Keratinocyte (primary cell): Measurements from ENCODE around the gene MAP3K20. TPM values are rescaled to one million over a fixed set of nuclear protein-coding genes. Genes with fewer than 3 reads are reported as not detected.

Experiments used
- DNase-seq: peaks from one replicate; pipeline ENCODE4 v3.0.0-alpha.2; 2011; ENCODE audit warnings: low read depth, missing footprints, low spot score
- FAIRE-seq: peaks from 2 replicates; lab custom pipeline; 2011; peaks lifted over from hg19 to GRCh38; lab: Jason Lieb, UNC
- H2AFZ ChIP-seq: 2 replicates; pipeline ENCODE4 v1.6.0; 2012; ENCODE audit warnings: low read length, control low read depth, inconsistent platforms; ENCODE audit not compliant: control insufficient read depth
- H3K27ac ChIP-seq: 2 replicates; pipeline ENCODE4 v1.5.1; 2011; ENCODE audit warnings: low read length; ENCODE audit not compliant: control insufficient read depth, insufficient read depth
- H3K27me3 ChIP-seq: 3 replicates; pipeline ENCODE4 v1.6.0; 2011; ENCODE audit warnings: low read length; ENCODE audit not compliant: control insufficient read depth, insufficient read depth; ENCODE audit errors: extremely low read depth
- H3K36me3 ChIP-seq, 2 experiments: 2 replicates in 1 of 2; 3 replicates in 1 of 2; pipeline ENCODE4 v1.5.1; 2011; ENCODE audit warnings: low read length in 2 of 2, mild to moderate bottlenecking in 1 of 2; ENCODE audit not compliant: control insufficient read depth in 2 of 2, insufficient read depth in 2 of 2; ENCODE audit errors: extremely low read depth in 1 of 2
- H3K4me1 ChIP-seq: 3 replicates; pipeline ENCODE4 v1.5.1; 2011; ENCODE audit warnings: low read length; ENCODE audit not compliant: control insufficient read depth, insufficient read depth; ENCODE audit errors: extremely low read depth
- H3K4me2 ChIP-seq: 3 replicates; pipeline ENCODE4 v1.6.0; 2011; ENCODE audit warnings: low read depth, low read length; ENCODE audit not compliant: control insufficient read depth, insufficient read depth; ENCODE audit errors: extremely low read depth
- H3K4me3 ChIP-seq, 3 experiments: fragments of 200-600 bp in 1 of 3; sonication (generic) in 1 of 3; 2 replicates in 2 of 3; 3 replicates in 1 of 3; pipeline ENCODE4 v1.5.1; 2011 to 2016; ENCODE audit warnings: low read length in 3 of 3, mild to moderate bottlenecking in 3 of 3, control low read depth in 2 of 3, inconsistent platforms in 1 of 3, low read depth in 1 of 3, mixed read lengths in 1 of 3, mixed run types in 1 of 3, moderate library complexity in 1 of 3; ENCODE audit not compliant: control insufficient read depth in 2 of 3, insufficient read depth in 2 of 3; ENCODE audit errors: extremely low read depth in 1 of 3
- H3K79me2 ChIP-seq: 2 replicates; pipeline ENCODE4 v1.6.0; 2012; ENCODE audit warnings: low read length; ENCODE audit not compliant: control insufficient read depth, insufficient read depth
- H3K9ac ChIP-seq: 3 replicates; pipeline ENCODE4 v1.6.0; 2011; ENCODE audit warnings: low read length; ENCODE audit not compliant: control insufficient read depth, insufficient read depth; ENCODE audit errors: extremely low read depth
- H3K9me1 ChIP-seq: 3 replicates; pipeline ENCODE4 v1.6.0; 2011; ENCODE audit warnings: low read length; ENCODE audit not compliant: control insufficient read depth, insufficient read depth; ENCODE audit errors: extremely low read depth
- H3K9me3 ChIP-seq: 2 replicates; pipeline ENCODE4 v1.5.1; 2012; ENCODE audit warnings: low read depth, low read length; ENCODE audit not compliant: control insufficient read depth
- H4K20me1 ChIP-seq: 3 replicates; pipeline ENCODE4 v1.6.0; 2011; ENCODE audit warnings: low read length; ENCODE audit not compliant: control insufficient read depth, insufficient read depth; ENCODE audit errors: extremely low read depth
- EZH2 ChIP-seq: IDR thresholded peaks from one replicate; pipeline ENCODE4 v1.6.1; 2012; ENCODE audit warnings: inconsistent platforms, mild to moderate bottlenecking, low read length, moderate library complexity
- dilution Hi-C: fragments of 300-500 bp; cut with MboI; formaldehyde crosslinking; loops from one replicate; pipeline ENCODE4 v1.7.0; 2020; ENCODE audit warnings: low sequenced_read_pairs; ENCODE audit not compliant: extremely low pct_ligation_motif_present
- polyA plus RNA-seq, 5 experiments: library from polyadenylated mRNA; depleted of rRNA in 3 of 5; stranded (reverse) in 3 of 5; stranded (forward) in 1 of 5; unstranded in 1 of 5; fragments of >200 nt; gene quantifications; 1 replicate in 1 of 5; 2 replicates in 3 of 5; 3 replicates in 1 of 5; pipeline versions ENCODE4 v1.2.1 to v1.2.3, GENCODE V29; 2011 to 2012; ENCODE audit warnings: missing spikeins in 2 of 5, low read depth in 1 of 5, low replicate concordance in 1 of 5
- TF ChIP-seq, protein P1 (sequence below), 3 experiments: IDR thresholded peaks in 1 of 3; conservative IDR thresholded peaks in 1 of 3; optimal IDR thresholded peaks in 1 of 3; 2 replicates in 2 of 3; 3 replicates in 1 of 3; pipeline versions ENCODE3 to v1.5.1; 2011; ENCODE audit warnings: low read length in 3 of 3, mild to moderate bottlenecking in 3 of 3, moderate library complexity in 2 of 3, control low read depth in 1 of 3, inconsistent platforms in 1 of 3; ENCODE audit not compliant: insufficient read depth in 2 of 3; ENCODE audit errors: extremely low read depth in 1 of 3

MAP3K20 gene
- polyA plus RNA-seq, 1 donor (not counting 4 experiments of a cell fraction or from before 2014, with no cell fraction given), result 31.7 TPM

DNA sequence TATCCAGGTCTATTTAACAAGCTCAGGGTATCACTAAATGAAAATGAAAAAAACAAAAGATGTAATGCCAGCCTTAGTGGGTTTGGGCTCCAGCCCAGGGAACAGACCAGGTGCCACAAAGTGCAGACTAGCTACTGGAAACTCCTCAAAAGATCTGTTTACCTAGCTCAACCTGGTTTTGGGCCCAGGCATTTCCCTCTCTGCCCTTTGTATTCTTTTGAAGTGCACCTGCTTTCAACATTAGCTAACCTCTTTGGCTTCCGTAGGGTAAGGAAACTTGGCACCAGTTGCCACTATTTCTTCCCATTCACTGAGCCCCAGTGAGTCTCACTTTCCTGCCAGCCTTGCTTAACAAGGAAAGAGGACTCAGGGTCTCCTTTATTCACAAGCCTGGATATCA lies 155.4 kb downstream of the MAP3K20 start:
- no peak overlapping the region for H2AFZ ChIP-seq
- no peaks in the 10 kb centered on the region for H3K27me3 ChIP-seq
- H3K36me3 ChIP-seq, result peaks cover 4 to 5% of the 10 kb centered on the region in 2 experiments
- dilution Hi-C loops, result no loop called here
- H3K9me1 ChIP-seq, result no peaks in the 10 kb centered on the region
- DNase-seq, result no peak
- FAIRE-seq, result no peak
- no peak overlapping the region for H3K27ac ChIP-seq
- H3K4me3 ChIP-seq, result no peak overlapping the region
- H3K9me3 ChIP-seq, result no peaks in the 10 kb centered on the region
- H4K20me1 ChIP-seq, result no peaks in the 10 kb centered on the region
- TF ChIP-seq EZH2, result no peak
- TF ChIP-seq, protein P1, sequence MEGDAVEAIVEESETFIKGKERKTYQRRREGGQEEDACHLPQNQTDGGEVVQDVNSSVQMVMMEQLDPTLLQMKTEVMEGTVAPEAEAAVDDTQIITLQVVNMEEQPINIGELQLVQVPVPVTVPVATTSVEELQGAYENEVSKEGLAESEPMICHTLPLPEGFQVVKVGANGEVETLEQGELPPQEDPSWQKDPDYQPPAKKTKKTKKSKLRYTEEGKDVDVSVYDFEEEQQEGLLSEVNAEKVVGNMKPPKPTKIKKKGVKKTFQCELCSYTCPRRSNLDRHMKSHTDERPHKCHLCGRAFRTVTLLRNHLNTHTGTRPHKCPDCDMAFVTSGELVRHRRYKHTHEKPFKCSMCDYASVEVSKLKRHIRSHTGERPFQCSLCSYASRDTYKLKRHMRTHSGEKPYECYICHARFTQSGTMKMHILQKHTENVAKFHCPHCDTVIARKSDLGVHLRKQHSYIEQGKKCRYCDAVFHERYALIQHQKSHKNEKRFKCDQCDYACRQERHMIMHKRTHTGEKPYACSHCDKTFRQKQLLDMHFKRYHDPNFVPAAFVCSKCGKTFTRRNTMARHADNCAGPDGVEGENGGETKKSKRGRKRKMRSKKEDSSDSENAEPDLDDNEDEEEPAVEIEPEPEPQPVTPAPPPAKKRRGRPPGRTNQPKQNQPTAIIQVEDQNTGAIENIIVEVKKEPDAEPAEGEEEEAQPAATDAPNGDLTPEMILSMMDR (optimal IDR thresholded peaks at IDR 0.05 in 1 of 3, IDR thresholded peaks at IDR 0.05 in 1 of 3, conservative IDR thresholded peaks at IDR 0.05 in 1 of 3; ENCODE audit: extremely low read depth in 1 of 3, insufficient read depth in 2 of 3, low read length in 3 of 3), result no peak
- no peaks in the 10 kb centered on the region for H3K79me2 ChIP-seq
- no peak overlapping the region for H3K4me2 ChIP-seq
- no peaks in the 10 kb centered on the region for H3K4me1 ChIP-seq
- H3K9ac ChIP-seq, result no peak overlapping the region

DNA sequence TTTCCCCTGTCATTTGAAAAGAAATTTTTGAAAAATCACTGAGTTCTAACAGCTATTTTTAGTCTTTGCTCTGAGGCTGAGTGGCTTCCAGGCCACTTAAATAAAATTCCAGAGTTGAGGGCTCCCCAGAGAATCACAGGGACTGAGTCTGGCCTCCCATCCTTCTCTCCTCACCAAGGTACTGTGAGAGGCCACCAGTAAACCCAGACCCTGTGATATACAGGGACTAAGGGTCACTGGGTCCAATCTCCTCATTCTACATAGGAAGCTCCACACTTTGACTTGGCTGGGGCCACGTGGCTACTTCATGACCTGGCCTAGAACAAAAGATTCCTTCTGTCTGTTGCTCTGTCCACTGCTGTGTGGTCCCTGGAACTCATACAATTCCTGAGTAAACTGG lies 155.8 kb downstream of the MAP3K20 start:
- no peak for TF ChIP-seq EZH2
- TF ChIP-seq, protein P1 (optimal IDR thresholded peaks at IDR 0.05 in 1 of 3, IDR thresholded peaks at IDR 0.05 in 1 of 3, conservative IDR thresholded peaks at IDR 0.05 in 1 of 3; ENCODE audit: extremely low read depth in 1 of 3, insufficient read depth in 2 of 3, low read length in 3 of 3), result no peak
- Histone ChIP-seq H4K20me1 (no peaks in the 10 kb centered on the region), H3K27me3 (no peaks in the 10 kb centered on the region), H3K27ac (no peak overlapping the region), H3K4me2 (no peak overlapping the region), H3K9ac (no peak overlapping the region), H3K9me1 (no peaks in the 10 kb centered on the region), H3K79me2 (no peaks in the 10 kb centered on the region), H3K4me3 (no peak overlapping the region), H3K4me1 (no peaks in the 10 kb centered on the region), H3K36me3 (peaks cover 5 to 6% of the 10 kb centered on the region in 2 experiments), H3K9me3 (no peaks in the 10 kb centered on the region), H2AFZ (no peak overlapping the region)
- dilution Hi-C loops, result no loop called here
- no peak for DNase-seq
- no peak for FAIRE-seq
